GM13976 (cell line): ENCODE data around the gene WDR90.

ENCODE experiments used
- DNase-seq: peaks from one replicate; pipeline ENCODE4 v3.0.0; 2012; ENCODE audit warnings: low spot score
- in situ Hi-C: fragments of 300-500 bp; cut with MboI; formaldehyde crosslinking; loops from one replicate; pipeline ENCODE4 v1.12.0; 2022; ENCODE audit warnings: low sequenced_read_pairs, mixed read lengths, inconsistent platforms; ENCODE audit not compliant: unreplicated experiment
- TF ChIP-seq, protein P1 (sequence below): IDR thresholded peaks from 2 replicates; pipeline ENCODE4 v1.5.1; 2012; ENCODE audit warnings: borderline replicate concordance, mild to moderate bottlenecking; ENCODE audit not compliant: insufficient read depth; ENCODE audit errors: extremely low read depth, missing control alignments, control extremely low read depth

WDR90 gene

DNA sequence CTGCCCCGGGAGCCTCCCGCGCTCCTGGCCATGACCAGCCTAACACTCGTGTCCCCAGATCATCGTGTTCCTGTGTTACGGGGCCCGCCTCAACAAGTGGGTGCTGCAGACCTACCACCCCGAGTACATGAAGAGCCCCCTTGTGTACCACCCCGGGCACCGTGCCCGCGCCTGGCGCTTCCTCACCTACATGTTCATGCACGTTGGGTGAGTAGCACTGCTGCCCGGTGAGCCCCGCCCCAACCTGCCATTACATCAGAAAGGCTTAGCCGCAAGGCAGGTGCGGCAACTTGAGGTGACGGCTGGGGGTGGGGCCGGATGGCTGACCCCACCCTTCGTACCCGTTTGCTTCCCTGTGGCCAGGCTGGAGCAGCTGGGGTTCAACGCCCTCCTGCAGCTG, 27.7 kb downstream of the WDR90 start:
- TF ChIP-seq, protein P1, sequence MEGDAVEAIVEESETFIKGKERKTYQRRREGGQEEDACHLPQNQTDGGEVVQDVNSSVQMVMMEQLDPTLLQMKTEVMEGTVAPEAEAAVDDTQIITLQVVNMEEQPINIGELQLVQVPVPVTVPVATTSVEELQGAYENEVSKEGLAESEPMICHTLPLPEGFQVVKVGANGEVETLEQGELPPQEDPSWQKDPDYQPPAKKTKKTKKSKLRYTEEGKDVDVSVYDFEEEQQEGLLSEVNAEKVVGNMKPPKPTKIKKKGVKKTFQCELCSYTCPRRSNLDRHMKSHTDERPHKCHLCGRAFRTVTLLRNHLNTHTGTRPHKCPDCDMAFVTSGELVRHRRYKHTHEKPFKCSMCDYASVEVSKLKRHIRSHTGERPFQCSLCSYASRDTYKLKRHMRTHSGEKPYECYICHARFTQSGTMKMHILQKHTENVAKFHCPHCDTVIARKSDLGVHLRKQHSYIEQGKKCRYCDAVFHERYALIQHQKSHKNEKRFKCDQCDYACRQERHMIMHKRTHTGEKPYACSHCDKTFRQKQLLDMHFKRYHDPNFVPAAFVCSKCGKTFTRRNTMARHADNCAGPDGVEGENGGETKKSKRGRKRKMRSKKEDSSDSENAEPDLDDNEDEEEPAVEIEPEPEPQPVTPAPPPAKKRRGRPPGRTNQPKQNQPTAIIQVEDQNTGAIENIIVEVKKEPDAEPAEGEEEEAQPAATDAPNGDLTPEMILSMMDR, result no peak
- in situ Hi-C loops, result no loop called here
- no peak for DNase-seq

DNA sequence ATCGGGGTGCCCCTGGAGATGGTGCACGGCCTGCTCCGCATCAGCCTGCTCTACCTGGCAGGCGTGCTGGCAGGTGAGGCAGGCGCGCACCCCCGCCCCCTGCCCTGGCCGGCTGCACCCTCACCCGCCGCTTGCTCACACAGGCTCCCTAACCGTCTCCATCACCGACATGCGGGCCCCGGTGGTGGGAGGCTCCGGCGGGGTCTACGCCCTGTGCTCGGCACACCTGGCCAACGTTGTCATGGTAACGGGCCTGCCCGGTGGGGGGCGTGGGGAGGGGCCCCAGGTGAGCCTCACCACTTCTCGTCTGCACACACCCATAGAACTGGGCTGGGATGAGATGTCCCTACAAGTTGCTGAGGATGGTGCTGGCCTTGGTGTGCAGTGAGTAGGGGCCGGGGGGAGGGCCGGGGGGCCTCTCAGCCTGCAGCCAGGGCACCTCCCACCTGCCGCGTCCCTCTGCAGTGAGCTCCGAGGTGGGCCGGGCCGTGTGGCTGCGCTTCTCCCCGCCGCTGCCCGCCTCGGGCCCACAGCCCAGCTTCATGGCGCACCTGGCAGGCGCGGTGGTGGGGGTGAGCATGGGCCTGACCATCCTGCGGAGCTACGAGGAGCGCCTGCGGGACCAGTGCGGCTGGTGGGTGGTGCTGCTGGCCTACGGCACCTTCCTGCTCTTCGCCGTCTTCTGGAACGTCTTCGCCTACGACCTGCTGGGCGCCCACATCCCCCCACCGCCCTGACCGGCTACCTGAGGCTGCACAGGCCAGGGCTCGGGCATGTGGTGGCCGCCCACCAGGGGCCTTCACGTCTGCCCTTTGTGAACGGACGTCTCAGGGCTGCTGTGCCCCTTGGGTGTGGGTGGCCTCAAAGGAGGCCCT, 28.4 kb downstream of the WDR90 start:
- in situ Hi-C loops, result no loop called here
- no peak for DNase-seq
- TF ChIP-seq, protein P1, result no peak

DNA sequence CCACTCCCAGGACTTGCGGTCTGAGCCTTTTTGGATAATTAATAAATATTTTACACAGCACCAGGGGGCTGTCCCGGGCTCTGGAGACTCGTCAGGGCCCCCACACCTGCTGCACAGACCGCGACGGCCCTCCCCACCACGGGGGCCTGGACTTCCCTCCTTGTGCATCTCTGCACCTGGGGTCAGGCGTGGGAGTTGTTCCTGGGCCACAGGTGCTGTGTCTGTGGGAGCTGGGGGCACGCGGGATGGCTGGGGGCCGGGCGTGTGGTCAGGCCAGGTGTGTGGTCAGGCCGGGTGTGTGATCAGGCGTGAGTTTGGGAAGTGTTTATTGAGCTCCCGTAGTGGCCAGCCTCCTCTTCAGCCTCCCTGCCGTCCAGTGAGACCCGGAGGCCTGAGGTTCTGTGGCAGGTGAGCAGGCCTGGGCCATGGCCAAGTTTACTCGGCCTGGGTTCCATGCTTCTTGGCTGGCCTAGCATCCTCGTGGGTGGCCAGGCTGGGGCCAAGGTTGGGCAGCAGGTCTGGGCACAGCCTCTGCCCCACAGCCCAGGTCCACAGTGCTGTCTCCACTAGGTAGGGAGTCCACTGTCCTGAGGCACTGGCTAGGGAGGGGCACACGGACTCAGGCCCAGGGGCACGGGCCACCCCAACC, 29.2 kb downstream of the WDR90 start:
- in situ Hi-C loops, result no loop called here
- no peak for DNase-seq
- TF ChIP-seq, protein P1, result no peak

DNA sequence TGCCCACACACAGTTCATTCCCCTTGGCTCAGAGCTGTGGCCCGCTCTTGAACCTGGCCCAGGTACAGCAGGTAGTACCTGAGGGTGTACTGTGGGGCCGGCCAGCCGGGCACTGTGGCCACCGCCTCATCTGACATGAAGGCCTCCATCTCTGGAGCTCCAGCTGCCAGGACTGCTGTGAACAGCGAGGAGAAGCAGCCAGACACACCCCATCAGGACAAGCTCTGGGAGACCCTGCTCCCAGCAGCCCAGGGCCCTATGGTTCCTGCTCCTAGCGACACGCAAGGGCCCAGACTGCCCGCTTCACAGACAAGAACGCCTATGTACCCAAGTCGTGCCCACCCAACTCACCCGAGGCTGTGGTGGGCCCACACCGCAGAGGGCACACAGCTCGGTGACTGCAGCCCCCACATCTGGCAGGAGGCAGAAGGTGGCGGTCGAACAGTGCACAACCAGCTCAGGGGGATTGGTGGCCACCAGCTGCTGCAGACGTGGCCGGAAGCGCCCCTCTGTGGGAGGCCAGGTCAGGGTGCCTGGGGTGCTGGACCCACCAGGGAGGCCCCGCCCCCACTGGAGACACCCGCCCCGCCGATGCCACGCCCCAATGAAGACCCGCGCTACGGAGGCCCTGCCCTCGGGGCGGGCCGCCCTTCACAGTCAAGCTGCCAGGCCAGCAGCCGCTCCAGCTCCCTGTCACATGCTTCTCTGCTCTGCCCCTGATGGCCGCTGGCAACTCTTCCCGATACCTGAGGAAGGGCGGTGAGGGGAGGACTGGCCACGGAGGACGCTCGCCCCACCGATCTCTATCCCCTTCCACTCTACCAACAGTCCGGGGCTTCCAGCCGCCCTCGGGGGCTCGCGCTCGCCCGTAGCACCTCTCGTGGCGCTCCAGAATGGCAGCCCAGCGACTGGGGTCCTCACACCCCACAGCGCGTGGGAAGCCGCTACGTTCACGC, 30.0 kb downstream of the WDR90 start:
- DNase-seq, result peak; percentile 64
- TF ChIP-seq, protein P1, result no peak
- in situ Hi-C loops, result no loop called here

DNA sequence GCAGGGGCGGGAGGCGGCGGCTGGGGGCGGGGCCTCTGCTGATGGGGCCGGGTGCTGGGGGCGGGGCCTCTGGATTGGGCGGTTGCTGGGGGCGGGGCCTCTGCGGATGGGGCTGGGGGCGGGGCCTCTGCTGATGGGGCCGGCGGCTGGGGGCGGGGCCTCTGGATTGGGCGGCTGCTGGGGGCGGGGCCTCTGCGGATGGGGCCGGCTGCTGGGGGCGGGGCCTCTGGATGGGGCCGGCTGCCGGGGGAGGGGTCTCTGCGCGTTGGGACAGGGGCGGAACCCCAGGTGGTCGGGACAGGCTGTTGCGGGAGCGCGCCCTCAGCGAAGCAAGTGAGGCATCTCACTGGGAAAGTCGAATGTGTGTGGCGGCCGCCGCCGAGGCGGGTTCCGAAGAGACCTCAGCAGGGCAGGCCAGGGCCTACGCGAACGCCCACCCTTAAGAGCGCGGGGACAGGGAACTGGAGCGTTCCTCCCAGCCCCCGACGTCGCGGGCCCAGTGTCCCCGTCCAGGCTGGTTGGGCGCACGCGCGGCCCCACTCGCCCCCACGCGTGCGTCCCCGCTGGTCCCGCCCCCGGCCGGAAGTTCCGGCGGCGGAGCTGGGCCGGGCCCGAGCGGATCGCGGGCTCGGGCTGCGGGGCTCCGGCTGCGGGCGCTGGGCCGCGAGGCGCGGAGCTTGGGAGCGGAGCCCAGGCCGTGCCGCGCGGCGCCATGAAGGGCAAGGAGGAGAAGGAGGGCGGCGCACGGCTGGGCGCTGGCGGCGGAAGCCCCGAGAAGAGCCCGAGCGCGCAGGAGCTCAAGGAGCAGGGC, 30.9 kb downstream of the WDR90 start, which contains the start of gene STUB1:
Gene STUB1, plus strand, starts transcription at position 597 of the 811 bp plus-strand sequence. Its CDS starts 116 bp downstream, at position 713.
- TF ChIP-seq, protein P1, result no peak
- in situ Hi-C loops, result no loop called here
- DNase-seq, result peak; percentile 89
